Ectodermal cell (in vitro differentiated cells): ENCODE results near the gene PCDHGA10.
"Not testable (repeated sequence)": the region's sequence is repeated elsewhere in the genome, so short reads cannot be mapped to it uniquely, and the experiment has no call there.

Source experiments
- H3K27ac ChIP-seq: 2 replicates; pipeline ENCODE4 v1.7.0; 2013; ENCODE audit warnings: mild to moderate bottlenecking, low read depth, low read length; ENCODE audit not compliant: insufficient read depth, poor library complexity, severe bottlenecking
- H3K27me3 ChIP-seq: 2 replicates; pipeline ENCODE4 v1.7.0; 2013; ENCODE audit warnings: mild to moderate bottlenecking, low read length; ENCODE audit not compliant: insufficient read depth, control insufficient read depth, poor library complexity, severe bottlenecking
- H3K36me3 ChIP-seq: one replicate; pipeline ENCODE4 v1.7.0; 2013; ENCODE audit warnings: low read length; ENCODE audit not compliant: control insufficient read depth, insufficient read depth
- H3K4me1 ChIP-seq: one replicate; pipeline ENCODE4 v1.7.0; 2013; ENCODE audit warnings: low read length; ENCODE audit not compliant: control insufficient read depth, insufficient read depth
- H3K4me3 ChIP-seq: 2 replicates; pipeline ENCODE4 v1.7.0; 2013; ENCODE audit warnings: low read depth, low read length, control low read depth; ENCODE audit not compliant: insufficient read depth
- H3K9me3 ChIP-seq: 2 replicates; pipeline ENCODE4 v1.7.0; 2013; ENCODE audit warnings: mild to moderate bottlenecking, low read length, moderate library complexity; ENCODE audit not compliant: control insufficient read depth
- WGBS, 2 experiments: methylation state at CpG; one replicate each; pipeline ENCODE4 v1.1.7; 2013; ENCODE audit warnings: missing lambda C conversion rate in 2 of 2; 5-methylcytosine and 5-hydroxymethylcytosine counted together

The PCDHGA10 gene

DNA sequence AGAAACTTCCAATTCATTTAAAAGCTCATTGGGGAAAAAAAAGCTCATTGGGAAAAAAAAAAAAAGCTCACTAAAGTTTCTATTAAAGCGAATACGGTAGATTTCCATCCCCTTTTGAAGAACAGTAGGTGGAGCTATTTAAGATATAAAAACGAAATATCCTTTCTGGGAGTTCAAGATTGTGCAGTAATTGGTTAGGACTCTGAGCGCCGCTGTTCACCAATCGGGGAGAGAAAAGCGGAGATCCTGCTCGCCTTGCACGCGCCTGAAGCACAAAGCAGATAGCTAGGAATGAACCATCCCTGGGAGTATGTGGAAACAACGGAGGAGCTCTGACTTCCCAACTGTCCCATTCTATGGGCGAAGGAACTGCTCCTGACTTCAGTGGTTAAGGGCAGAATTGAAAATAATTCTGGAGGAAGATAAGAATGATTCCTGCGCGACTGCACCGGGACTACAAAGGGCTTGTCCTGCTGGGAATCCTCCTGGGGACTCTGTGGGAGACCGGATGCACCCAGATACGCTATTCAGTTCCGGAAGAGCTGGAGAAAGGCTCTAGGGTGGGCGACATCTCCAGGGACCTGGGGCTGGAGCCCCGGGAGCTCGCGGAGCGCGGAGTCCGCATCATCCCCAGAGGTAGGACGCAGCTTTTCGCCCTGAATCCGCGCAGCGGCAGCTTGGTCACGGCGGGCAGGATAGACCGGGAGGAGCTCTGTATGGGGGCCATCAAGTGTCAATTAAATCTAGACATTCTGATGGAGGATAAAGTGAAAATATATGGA, 17.7 kb downstream of the PCDHGA10 start, which contains the start of gene PCDHGA12:
Gene PCDHGA12, plus strand, starts transcription at position 176 of the 782 bp plus-strand sequence. Its CDS starts 253 bp downstream, at position 429.
- Histone ChIP-seq H3K9me3 (peaks cover 24% of the 10 kb centered on the region), H3K27ac (no peak within 1 kb of the TSS), H3K4me1 (no peaks in the 10 kb centered on the region), H3K4me3 (no peak within 1 kb of the TSS), H3K36me3 (peaks cover 46% of the 10 kb centered on the region), H3K27me3 (no peaks in the 10 kb centered on the region)
- 95% methylated on average over 33 of the region's 33 CpGs for WGBS, 2 experiments

DNA sequence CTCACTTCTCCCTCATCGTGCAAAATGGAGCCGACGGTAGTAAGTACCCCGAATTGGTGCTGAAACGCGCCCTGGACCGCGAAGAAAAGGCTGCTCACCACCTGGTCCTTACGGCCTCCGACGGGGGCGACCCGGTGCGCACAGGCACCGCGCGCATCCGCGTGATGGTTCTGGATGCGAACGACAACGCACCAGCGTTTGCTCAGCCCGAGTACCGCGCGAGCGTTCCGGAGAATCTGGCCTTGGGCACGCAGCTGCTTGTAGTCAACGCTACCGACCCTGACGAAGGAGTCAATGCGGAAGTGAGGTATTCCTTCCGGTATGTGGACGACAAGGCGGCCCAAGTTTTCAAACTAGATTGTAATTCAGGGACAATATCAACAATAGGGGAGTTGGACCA, 18.5 kb downstream of the PCDHGA10 start:
- Histone ChIP-seq H3K4me1 (no peaks in the 10 kb centered on the region), H3K36me3 (peaks cover 41% of the 10 kb centered on the region), H3K27me3 (no peaks in the 10 kb centered on the region), H3K27ac (no peak overlapping the region), H3K4me3 (no peak overlapping the region), H3K9me3 (peaks cover 24% of the 10 kb centered on the region)
- WGBS, 2 experiments: 96 to 97% methylated on average over 37 of the region's 37 CpGs

DNA sequence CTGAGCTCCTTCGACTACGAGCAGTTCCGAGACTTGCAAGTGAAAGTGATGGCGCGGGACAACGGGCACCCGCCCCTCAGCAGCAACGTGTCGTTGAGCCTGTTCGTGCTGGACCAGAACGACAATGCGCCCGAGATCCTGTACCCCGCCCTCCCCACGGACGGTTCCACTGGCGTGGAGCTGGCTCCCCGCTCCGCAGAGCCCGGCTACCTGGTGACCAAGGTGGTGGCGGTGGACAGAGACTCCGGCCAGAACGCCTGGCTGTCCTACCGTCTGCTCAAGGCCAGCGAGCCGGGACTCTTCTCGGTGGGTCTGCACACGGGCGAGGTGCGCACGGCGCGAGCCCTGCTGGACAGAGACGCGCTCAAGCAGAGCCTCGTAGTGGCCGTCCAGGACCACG, 19.5 kb downstream of the PCDHGA10 start:
- H3K9me3 ChIP-seq: peaks cover 16% of the 10 kb centered on the region
- H3K4me3 ChIP-seq, H3K4me1 ChIP-seq, H3K27ac ChIP-seq, H3K27me3 ChIP-seq: not testable (repeated sequence)
- peaks cover 31% of the 10 kb centered on the region for H3K36me3 ChIP-seq
- WGBS, 2 experiments: 97 to 98% methylated on average over 38 of the region's 38 CpGs

DNA sequence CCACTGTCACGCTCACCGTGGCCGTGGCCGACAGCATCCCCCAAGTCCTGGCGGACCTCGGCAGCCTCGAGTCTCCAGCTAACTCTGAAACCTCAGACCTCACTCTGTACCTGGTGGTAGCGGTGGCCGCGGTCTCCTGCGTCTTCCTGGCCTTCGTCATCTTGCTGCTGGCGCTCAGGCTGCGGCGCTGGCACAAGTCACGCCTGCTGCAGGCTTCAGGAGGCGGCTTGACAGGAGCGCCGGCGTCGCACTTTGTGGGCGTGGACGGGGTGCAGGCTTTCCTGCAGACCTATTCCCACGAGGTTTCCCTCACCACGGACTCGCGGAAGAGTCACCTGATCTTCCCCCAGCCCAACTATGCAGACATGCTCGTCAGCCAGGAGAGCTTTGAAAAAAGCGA, 19.9 kb downstream of the PCDHGA10 start:
- not testable (repeated sequence) for H3K27me3 ChIP-seq, H3K27ac ChIP-seq, H3K4me1 ChIP-seq, H3K4me3 ChIP-seq
- Histone ChIP-seq H3K36me3 (peaks cover 27% of the 10 kb centered on the region), H3K9me3 (peaks cover 15% of the 10 kb centered on the region)
- 94 to 95% methylated on average over 29 of the region's 29 CpGs for WGBS, 2 experiments

DNA sequence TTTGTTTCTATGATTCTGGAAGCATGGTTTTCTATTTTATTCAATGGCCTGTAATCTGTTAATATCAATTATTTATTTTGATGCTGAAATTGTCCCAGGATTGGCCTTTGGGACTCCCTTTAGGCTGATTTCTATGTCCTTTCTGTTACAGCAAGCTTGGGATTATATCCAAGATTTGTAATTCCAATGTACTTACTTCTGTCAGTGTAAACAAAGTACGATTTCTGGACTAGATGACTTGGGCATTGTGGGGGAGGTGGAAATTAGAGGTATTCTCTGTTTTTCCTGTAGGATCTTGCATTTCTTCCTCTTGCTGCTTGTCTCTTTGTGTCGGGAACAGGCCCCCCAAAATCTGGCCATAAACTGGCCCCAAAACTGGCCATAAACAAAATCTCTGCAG, 21.2 kb downstream of the PCDHGA10 start:
- Histone ChIP-seq H3K4me3 (no peak overlapping the region), H3K36me3 (peaks cover 21% of the 10 kb centered on the region), H3K4me1 (no peaks in the 10 kb centered on the region), H3K9me3 (peaks cover 15% of the 10 kb centered on the region), H3K27ac (no peak overlapping the region), H3K27me3 (no peaks in the 10 kb centered on the region)
- 92 to 95% methylated on average over 2 of the region's 2 CpGs for WGBS, 2 experiments

DNA sequence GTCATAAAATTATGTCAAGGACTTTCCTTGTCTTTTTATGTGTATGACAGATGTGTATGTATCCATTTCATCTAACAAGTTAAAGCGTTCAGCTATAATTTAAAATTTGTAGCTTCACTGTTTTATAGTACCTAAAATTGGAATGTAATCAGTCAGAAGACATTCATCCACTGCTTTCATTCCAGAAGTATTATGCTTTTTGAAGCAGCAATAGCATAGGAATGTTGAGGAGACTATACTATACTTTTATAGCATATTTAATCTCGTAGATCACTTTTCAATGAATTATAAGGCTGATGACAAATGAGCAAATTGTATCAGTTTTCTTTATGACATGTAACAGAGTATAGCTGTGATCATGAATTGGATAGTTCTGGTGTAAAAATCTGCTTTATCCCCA, 24.4 kb downstream of the PCDHGA10 start:
- no peaks in the 10 kb centered on the region for H3K4me1 ChIP-seq
- H3K36me3 ChIP-seq: peaks cover 5% of the 10 kb centered on the region
- no peak overlapping the region for H3K4me3 ChIP-seq
- H3K9me3 ChIP-seq: peaks cover 4% of the 10 kb centered on the region
- WGBS, 2 experiments: 85 to 100% methylated on average over 1 to 2 of the region's 2 CpGs
- no peak overlapping the region for H3K27ac ChIP-seq
- no peaks in the 10 kb centered on the region for H3K27me3 ChIP-seq

DNA sequence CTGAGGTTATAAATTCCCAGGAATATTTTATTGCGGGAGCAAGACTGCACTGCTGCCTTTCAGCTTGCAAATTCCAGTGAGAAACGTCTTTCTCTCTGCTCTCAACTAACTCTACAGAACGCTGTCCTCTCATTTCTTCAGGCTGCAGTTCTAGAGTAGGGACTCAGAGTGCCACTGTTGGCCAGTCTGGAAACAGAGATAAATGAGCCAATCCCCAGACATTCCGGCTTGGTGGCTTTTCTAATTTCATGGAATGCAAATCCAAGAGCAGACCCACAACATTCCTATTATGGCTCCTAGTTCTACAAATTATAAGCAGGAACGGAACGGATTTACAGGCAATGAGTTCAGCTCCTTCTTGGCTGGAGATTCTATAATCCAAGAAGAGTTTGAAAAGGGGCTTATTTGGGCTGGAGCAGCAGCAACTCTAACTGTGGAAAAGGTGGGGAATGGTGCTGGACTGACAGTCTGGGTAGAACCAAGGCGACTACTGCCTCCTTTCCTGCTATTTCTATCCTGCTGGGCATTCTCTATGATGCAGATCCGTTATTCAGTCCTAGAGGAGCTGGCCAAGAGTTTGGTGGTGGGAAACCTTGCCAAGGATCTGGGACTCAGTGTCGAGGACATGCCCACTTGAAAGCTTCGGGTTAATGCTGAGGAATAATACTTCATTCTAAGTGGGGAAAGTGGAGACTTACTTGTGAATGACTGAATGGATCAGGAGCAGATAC, 26.8 kb downstream of the PCDHGA10 start:
- H3K27me3 ChIP-seq: no peaks in the 10 kb centered on the region
- H3K36me3 ChIP-seq: peaks cover 4% of the 10 kb centered on the region
- no peaks in the 10 kb centered on the region for H3K4me1 ChIP-seq
- H3K27ac ChIP-seq: no peak overlapping the region
- H3K9me3 ChIP-seq: peaks cover 2% of the 10 kb centered on the region
- no peak overlapping the region for H3K4me3 ChIP-seq
- 87 to 90% methylated on average over 10 of the region's 10 CpGs for WGBS, 2 experiments

DNA sequence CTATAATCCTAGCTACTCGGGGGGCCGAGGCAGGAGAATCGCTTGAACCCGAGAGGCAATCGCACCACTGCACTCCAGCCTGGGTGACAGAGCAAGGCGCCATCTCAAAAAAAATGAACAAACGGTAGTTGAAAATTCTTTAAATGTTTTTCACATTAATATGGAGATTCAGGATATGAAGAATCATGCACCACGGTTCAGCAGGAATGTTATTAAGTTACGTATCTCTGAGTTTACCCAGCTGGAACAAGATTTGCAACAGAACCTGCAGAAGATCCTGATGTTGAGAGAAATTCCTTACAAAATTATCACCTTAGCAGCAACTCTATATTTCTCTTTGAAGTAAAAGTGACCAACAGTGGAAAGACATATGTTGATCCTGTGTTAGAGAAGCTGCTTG, 27.6 kb downstream of the PCDHGA10 start:
- H3K36me3 ChIP-seq: peaks cover 4% of the 10 kb centered on the region
- no peaks in the 10 kb centered on the region for H3K27me3 ChIP-seq
- H3K4me3 ChIP-seq: no peak overlapping the region
- no peak overlapping the region for H3K27ac ChIP-seq
- H3K4me1 ChIP-seq: no peaks in the 10 kb centered on the region
- H3K9me3 ChIP-seq: peaks cover under 1% of the 10 kb centered on the region
- WGBS, 2 experiments: 93% methylated on average over 9 of the region's 9 CpGs

DNA sequence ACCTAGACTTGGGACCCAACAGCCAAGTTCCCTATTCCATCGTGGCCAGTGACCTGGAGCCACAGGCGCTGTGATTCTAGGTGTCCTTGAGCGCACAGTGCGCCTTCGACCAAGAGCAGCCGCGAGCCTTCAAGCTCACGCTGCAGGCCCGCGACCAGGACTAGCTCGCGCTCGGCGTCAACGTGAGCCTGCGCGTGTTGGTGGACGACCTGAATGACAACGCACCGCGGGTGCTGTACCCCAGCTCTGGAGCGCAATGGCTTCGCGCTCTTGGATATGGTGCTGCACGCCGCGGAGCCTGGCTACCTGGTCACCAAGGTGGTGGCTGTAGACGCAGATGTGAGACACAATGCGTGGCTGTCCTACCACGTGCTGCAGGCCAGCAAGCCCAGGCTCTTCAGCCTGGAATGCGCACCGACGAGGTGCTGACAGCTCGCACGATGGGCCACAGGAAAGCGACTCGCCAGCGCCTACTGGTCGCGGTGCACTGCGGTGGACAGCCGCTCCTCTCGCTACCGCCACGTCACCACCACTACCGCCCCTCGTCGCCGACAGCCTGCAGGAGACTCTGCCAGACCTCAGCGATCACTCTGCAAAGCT, 28.9 kb downstream of the PCDHGA10 start:
- no peaks in the 10 kb centered on the region for H3K4me1 ChIP-seq
- H3K9me3 ChIP-seq: no peaks in the 10 kb centered on the region
- WGBS, 2 experiments: 96 to 97% methylated on average over 50 of the region's 50 CpGs
- no peaks in the 10 kb centered on the region for H3K27me3 ChIP-seq
- no peak overlapping the region for H3K27ac ChIP-seq
- H3K36me3 ChIP-seq: peaks cover 4% of the 10 kb centered on the region
- no peak overlapping the region for H3K4me3 ChIP-seq

DNA sequence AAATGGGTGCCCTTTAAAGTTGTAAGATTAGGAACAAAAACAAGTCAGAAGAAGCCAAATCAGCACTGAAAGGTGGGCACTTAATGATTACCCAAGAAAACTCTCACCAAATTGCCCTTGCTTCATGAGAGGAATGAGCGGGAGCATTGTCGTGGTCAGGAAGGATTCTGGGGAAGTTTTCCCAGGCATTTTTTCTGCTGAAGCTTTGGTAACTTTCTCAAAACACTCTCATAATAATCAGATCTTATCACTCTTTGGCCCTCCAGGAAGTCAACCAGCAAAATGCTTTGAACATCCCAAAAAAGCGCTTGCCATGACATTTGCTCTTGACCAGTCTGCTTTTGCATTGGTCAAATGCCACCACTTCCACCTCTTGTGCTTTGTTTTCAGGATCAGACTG, 52.6 kb downstream of the PCDHGA10 start:
- Histone ChIP-seq H3K27me3 (no peaks in the 10 kb centered on the region), H3K4me3 (no peak overlapping the region), H3K27ac (no peak overlapping the region), H3K9me3 (no peaks in the 10 kb centered on the region), H3K36me3 (no peaks in the 10 kb centered on the region), H3K4me1 (no peaks in the 10 kb centered on the region)
- 95 to 96% methylated on average over 3 of the region's 3 CpGs for WGBS, 2 experiments
